SIG-M5 treated with dmso at 0.1 percent for 504 hours (cell line): ENCODE data around the gene IDE.

Experiments used
- DNase-seq: peaks from one replicate; lab custom pipeline; 2025; ENCODE audit not compliant: unreplicated experiment; lab: John Stamatoyannopoulos, UW

IDE gene

DNA sequence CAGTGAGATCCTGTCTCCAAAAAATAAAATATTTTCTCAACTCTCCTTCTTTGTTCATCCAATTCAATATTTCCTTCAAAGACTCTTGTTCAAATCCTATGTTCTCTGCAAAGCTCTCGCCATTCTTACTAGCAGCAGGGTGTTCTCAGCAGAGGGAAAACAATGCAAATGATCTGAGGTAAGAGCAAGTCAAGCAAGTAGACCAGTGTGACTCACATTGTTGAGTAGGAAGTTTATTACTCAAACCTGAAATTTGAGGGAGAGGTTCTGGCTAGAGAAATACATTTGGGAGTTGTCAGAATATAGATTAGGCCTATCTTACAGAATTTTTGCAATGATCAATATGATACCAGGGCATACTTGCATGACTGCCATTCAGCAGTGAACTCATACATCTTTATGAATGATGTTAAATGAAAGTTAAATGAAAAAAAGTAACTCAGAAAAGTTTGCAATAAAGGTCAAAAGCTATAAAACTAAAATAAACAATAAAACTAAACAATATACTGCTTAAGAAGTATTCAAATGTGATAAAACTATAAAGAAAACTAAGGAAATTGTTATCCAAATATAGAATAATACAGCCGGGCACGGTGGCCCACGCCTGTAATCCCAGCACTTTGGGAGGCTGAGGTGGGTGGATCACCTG, 5.8 kb downstream of the IDE start:
- DNase-seq, result peak; percentile 33

- DNase-seq, result no peak
Measured at GRCh38 chr10:92562424-92562823, 11.5 kb downstream of the IDE start.

DNA sequence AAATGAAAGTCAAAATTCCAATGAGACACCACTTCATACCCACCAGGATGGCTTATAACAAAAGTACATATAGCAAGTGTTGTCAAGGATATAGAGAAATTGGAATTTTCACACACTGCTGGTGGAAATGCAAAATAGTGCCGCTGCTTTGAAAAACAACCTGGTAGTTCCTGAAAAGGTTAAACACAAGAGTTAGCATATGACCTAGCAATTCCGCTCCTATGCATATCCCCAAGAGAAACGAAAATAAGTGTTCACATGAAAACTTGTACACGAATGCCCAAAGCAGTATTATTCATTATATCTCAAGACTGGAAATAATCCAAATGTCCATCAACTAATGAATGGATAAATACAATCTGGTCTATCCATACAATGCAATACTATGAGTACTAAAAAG, 14.8 kb downstream of the IDE start:
- DNase-seq, result no peak

GRCh38 chr10:92553959-92554358, 19.9 kb downstream of the IDE start:
- no peak for DNase-seq

DNA sequence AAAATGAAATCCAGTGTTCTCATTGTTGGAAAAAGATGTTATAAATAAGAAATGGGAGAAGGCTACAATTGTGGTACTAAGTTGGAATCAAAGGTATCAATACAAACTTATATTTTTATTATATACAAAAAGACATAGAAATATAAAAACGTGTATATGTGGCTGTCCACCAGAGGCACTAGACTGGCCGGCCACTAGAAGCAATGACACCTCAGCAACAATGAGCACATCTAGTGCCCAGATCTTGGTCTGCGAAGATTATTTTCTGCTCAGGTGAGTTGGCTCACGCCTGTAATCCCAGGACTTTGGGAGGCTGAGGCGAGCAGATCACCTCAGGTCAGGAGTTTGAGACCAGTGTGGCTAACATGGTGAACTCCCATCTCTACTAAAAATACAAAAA, 21.6 kb downstream of the IDE start:
- no peak for DNase-seq

DNA sequence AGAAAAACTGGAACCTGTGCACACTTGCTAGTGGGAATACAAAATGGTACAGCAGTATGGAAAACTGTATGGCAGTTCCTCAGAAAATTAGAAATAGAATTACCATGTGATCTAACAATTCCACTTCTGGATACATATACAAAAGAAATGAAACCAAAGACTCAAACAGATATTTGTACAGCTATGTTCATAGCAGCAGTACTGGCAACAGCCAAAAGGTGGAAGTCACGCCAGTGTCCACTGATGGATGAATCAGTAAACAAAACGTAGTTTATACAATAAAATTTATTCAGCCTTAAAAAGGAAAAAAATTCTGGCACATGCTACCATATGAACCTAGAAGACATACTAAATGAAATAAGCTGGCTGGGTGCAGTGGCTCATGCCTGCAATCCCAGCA, 23.0 kb downstream of the IDE start:
- DNase-seq, result no peak

DNA sequence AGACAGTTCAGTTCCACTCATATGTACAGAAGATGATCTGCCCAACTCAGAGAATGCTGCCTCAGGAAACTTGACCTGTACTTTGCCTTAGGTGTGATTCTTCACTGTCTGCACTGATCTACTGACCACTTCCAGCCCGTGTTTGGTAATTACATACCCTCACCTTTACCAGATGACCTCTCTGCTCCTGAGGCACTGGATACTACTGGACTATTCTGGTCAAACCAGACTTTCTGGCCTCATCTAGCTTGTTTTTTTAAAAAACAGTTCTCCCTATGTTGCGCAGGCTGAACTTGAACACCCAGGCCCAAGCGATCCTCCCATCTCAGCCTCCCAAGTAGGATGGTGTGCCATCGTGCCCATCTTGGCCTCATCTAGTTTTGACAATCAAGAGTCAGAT, 26.2 kb downstream of the IDE start:
- DNase-seq, result no peak

DNA sequence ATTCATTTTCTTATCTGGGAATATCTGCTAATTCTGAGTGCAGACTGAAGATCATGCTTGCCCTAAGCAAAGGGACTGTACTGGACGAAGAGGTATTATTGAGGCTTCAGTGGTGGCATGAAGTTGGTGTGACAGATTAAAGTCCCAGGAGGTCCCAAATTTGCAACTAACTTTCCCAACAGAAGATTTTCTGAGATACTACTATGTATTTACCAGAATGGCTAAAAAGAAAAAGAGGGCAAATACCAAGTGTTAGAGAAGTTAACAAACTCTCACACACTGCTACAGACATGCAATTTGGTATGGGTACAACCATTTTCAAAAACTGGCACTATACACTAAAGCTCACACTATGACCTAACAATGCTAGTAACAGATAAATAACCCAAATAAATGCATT, 28.3 kb downstream of the IDE start:
- no peak for DNase-seq

DNA sequence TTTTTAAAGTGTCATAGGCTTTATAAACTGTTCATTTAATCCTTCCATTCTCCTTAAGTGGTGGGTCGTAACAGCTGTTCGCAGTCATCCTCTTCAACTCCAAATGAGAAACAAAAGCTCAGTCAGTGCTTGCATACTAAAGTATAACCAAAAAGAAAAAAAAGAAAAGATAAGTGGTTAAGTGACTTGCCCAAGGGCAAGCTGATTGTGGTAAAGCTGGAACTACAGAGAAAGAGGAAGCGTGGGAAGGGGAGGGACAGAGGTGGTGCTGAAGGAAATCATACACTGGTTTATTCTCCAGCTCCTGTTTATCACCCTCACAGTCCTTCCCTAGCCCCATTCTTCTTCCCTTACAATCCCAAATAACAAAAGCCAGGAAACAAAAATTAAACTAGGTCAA, 29.6 kb downstream of the IDE start:
- DNase-seq, result peak; percentile 88

GRCh38 chr10:92542458-92542857, 31.4 kb downstream of the IDE start:
- no peak for DNase-seq

GRCh38 chr10:92541583-92541982, 32.3 kb downstream of the IDE start:
- DNase-seq, result no peak

GRCh38 chr10:92538231-92538958, 35.5 kb downstream of the IDE start:
- DNase-seq, result no peak

- no peak for DNase-seq
Measured at GRCh38 chr10:92530891-92531535, 42.9 kb downstream of the IDE start.

DNA sequence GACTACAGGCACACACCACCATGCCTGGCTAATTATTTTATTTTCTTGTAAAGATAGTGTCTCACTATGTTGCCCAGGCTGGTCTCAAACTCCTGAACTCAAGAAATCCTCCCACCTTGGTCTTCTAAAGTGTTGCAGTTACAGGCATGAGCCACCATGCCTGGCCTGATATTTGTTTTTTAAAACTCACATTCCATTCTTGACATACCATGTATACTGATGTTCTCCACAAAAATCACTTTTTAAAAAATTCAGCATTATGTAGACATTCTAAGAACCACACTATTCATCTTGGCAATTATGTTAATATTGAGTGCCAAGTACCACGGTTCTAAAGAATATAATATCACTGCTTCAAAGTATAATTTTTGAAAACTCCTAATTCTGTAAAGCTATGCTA, 43.5 kb downstream of the IDE start:
- DNase-seq, result no peak

- DNase-seq, result no peak
Measured at GRCh38 chr10:92527716-92528115, 46.2 kb downstream of the IDE start.

GRCh38 chr10:92523639-92524038, 50.3 kb downstream of the IDE start:
- DNase-seq, result no peak

GRCh38 chr10:92517034-92517655, 56.7 kb downstream of the IDE start:
- DNase-seq, result peak; percentile 54

DNA sequence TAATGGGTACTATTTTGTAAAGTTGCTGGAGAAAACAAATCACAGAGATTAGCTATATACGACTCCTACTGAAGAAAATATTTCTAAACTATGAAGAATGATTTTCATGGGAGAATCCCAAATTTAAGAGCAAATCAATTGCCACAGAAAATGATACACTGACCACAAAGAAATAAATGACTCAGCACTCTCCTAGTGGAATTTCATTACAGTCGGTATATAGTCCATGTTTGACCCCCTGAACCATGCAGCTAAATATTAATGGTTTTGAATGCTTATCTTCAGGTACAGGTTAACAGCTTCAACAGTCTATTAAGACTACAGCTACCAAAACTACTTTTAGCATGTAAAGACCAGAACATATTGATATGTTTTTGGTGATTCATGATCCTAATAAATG, 65.0 kb downstream of the IDE start:
- no peak for DNase-seq

- no peak for DNase-seq
Measured at GRCh38 chr10:92506336-92506735, 67.6 kb downstream of the IDE start.

- DNase-seq, result no peak
Measured at GRCh38 chr10:92505044-92505443, 68.8 kb downstream of the IDE start.

- no peak for DNase-seq
Measured at GRCh38 chr10:92502296-92502808, 71.5 kb downstream of the IDE start.

GRCh38 chr10:92493362-92493761, 80.5 kb downstream of the IDE start:
- no peak for DNase-seq
